Keratinocyte (primary cell): ENCODE results near the gene NATD1. TPM values are rescaled to one million over a fixed set of nuclear protein-coding genes. Genes with fewer than 3 reads are reported as not detected.

Experiments
- DNase-seq: peaks from one replicate; pipeline ENCODE4 v3.0.0-alpha.2; 2011; ENCODE audit warnings: low read depth, missing footprints, low spot score
- FAIRE-seq: peaks from 2 replicates; lab custom pipeline; 2011; peaks lifted over from hg19 to GRCh38; lab: Jason Lieb, UNC
- H2AFZ ChIP-seq: 2 replicates; pipeline ENCODE4 v1.6.0; 2012; ENCODE audit warnings: low read length, control low read depth, inconsistent platforms; ENCODE audit not compliant: control insufficient read depth
- H3K27ac ChIP-seq: 2 replicates; pipeline ENCODE4 v1.5.1; 2011; ENCODE audit warnings: low read length; ENCODE audit not compliant: control insufficient read depth, insufficient read depth
- H3K27me3 ChIP-seq: 3 replicates; pipeline ENCODE4 v1.6.0; 2011; ENCODE audit warnings: low read length; ENCODE audit not compliant: control insufficient read depth, insufficient read depth; ENCODE audit errors: extremely low read depth
- H3K36me3 ChIP-seq, 2 experiments: 2 replicates in 1 of 2; 3 replicates in 1 of 2; pipeline ENCODE4 v1.5.1; 2011; ENCODE audit warnings: low read length in 2 of 2, mild to moderate bottlenecking in 1 of 2; ENCODE audit not compliant: control insufficient read depth in 2 of 2, insufficient read depth in 2 of 2; ENCODE audit errors: extremely low read depth in 1 of 2
- H3K4me1 ChIP-seq: 3 replicates; pipeline ENCODE4 v1.5.1; 2011; ENCODE audit warnings: low read length; ENCODE audit not compliant: control insufficient read depth, insufficient read depth; ENCODE audit errors: extremely low read depth
- H3K4me2 ChIP-seq: 3 replicates; pipeline ENCODE4 v1.6.0; 2011; ENCODE audit warnings: low read depth, low read length; ENCODE audit not compliant: control insufficient read depth, insufficient read depth; ENCODE audit errors: extremely low read depth
- H3K4me3 ChIP-seq, 3 experiments: fragments of 200-600 bp in 1 of 3; sonication (generic) in 1 of 3; 2 replicates in 2 of 3; 3 replicates in 1 of 3; pipeline ENCODE4 v1.5.1; 2011 to 2016; ENCODE audit warnings: low read length in 3 of 3, mild to moderate bottlenecking in 3 of 3, control low read depth in 2 of 3, inconsistent platforms in 1 of 3, low read depth in 1 of 3, mixed read lengths in 1 of 3, mixed run types in 1 of 3, moderate library complexity in 1 of 3; ENCODE audit not compliant: control insufficient read depth in 2 of 3, insufficient read depth in 2 of 3; ENCODE audit errors: extremely low read depth in 1 of 3
- H3K79me2 ChIP-seq: 2 replicates; pipeline ENCODE4 v1.6.0; 2012; ENCODE audit warnings: low read length; ENCODE audit not compliant: control insufficient read depth, insufficient read depth
- H3K9ac ChIP-seq: 3 replicates; pipeline ENCODE4 v1.6.0; 2011; ENCODE audit warnings: low read length; ENCODE audit not compliant: control insufficient read depth, insufficient read depth; ENCODE audit errors: extremely low read depth
- H3K9me1 ChIP-seq: 3 replicates; pipeline ENCODE4 v1.6.0; 2011; ENCODE audit warnings: low read length; ENCODE audit not compliant: control insufficient read depth, insufficient read depth; ENCODE audit errors: extremely low read depth
- H3K9me3 ChIP-seq: 2 replicates; pipeline ENCODE4 v1.5.1; 2012; ENCODE audit warnings: low read depth, low read length; ENCODE audit not compliant: control insufficient read depth
- H4K20me1 ChIP-seq: 3 replicates; pipeline ENCODE4 v1.6.0; 2011; ENCODE audit warnings: low read length; ENCODE audit not compliant: control insufficient read depth, insufficient read depth; ENCODE audit errors: extremely low read depth
- dilution Hi-C: fragments of 300-500 bp; cut with MboI; formaldehyde crosslinking; loops from one replicate; pipeline ENCODE4 v1.7.0; 2020; ENCODE audit warnings: low sequenced_read_pairs; ENCODE audit not compliant: extremely low pct_ligation_motif_present
- polyA plus RNA-seq, 5 experiments: library from polyadenylated mRNA; depleted of rRNA in 3 of 5; stranded (reverse) in 3 of 5; stranded (forward) in 1 of 5; unstranded in 1 of 5; fragments of >200 nt; gene quantifications; 1 replicate in 1 of 5; 2 replicates in 3 of 5; 3 replicates in 1 of 5; pipeline versions ENCODE4 v1.2.1 to v1.2.3, GENCODE V29; 2011 to 2012; ENCODE audit warnings: missing spikeins in 2 of 5, low read depth in 1 of 5, low replicate concordance in 1 of 5
- small RNA-seq, 3 experiments: library from RNA; depleted of rRNA; stranded (forward); fragments of <200 nt; gene quantifications; one replicate each; pipeline ENCODE3, GENCODE V24; 2012; ENCODE audit warnings: low read depth in 3 of 3, low replicate concordance in 1 of 3; ENCODE audit not compliant: insufficient read length in 3 of 3
- TF ChIP-seq, protein P1 (sequence below), 3 experiments: IDR thresholded peaks in 1 of 3; conservative IDR thresholded peaks in 1 of 3; optimal IDR thresholded peaks in 1 of 3; 2 replicates in 2 of 3; 3 replicates in 1 of 3; pipeline versions ENCODE3 to v1.5.1; 2011; ENCODE audit warnings: low read length in 3 of 3, mild to moderate bottlenecking in 3 of 3, moderate library complexity in 2 of 3, control low read depth in 1 of 3, inconsistent platforms in 1 of 3; ENCODE audit not compliant: insufficient read depth in 2 of 3; ENCODE audit errors: extremely low read depth in 1 of 3

Gene NATD1
- polyA plus RNA-seq, 1 donor (not counting 4 experiments of a cell fraction or from before 2014, with no cell fraction given): 1.5 TPM

DNA sequence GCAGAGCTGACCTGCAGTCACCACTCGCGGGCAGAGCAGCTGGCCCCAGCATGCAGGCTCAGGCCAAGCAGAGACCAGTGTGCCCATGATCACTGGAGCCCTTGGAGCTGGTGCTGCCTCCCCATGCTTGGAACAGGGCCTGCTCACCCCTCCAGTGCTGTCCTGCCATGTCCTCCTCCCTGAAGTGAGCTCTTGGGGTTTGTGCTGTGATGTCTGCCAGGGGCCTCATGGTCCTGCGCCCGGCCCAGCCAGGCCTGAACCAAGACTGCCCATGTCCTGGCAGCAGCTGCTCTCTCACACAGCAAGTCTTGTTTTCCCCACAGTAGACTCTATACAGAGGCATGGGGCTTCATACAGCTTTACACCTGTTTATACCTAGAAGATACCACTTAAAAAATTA lies 63.8 kb downstream of the NATD1 start:
- FAIRE-seq (no peak), DNase-seq (no peak)
- TF ChIP-seq, protein P1, sequence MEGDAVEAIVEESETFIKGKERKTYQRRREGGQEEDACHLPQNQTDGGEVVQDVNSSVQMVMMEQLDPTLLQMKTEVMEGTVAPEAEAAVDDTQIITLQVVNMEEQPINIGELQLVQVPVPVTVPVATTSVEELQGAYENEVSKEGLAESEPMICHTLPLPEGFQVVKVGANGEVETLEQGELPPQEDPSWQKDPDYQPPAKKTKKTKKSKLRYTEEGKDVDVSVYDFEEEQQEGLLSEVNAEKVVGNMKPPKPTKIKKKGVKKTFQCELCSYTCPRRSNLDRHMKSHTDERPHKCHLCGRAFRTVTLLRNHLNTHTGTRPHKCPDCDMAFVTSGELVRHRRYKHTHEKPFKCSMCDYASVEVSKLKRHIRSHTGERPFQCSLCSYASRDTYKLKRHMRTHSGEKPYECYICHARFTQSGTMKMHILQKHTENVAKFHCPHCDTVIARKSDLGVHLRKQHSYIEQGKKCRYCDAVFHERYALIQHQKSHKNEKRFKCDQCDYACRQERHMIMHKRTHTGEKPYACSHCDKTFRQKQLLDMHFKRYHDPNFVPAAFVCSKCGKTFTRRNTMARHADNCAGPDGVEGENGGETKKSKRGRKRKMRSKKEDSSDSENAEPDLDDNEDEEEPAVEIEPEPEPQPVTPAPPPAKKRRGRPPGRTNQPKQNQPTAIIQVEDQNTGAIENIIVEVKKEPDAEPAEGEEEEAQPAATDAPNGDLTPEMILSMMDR (optimal IDR thresholded peaks at IDR 0.05 in 1 of 3, IDR thresholded peaks at IDR 0.05 in 1 of 3, conservative IDR thresholded peaks at IDR 0.05 in 1 of 3; ENCODE audit: extremely low read depth in 1 of 3, insufficient read depth in 2 of 3, low read length in 3 of 3): no peak
- dilution Hi-C loops: no loop called here
- Histone ChIP-seq H3K79me2 (no peaks in the 10 kb centered on the region), H3K36me3 (peaks cover 12 to 18% of the 10 kb centered on the region in 2 experiments), H3K27ac (no peak overlapping the region), H3K4me3 (no peak overlapping the region), H3K27me3 (no peaks in the 10 kb centered on the region), H4K20me1 (no peaks in the 10 kb centered on the region), H3K9me1 (peaks cover 3% of the 10 kb centered on the region), H2AFZ (no peak overlapping the region), H3K9ac (no peak overlapping the region), H3K9me3 (no peaks in the 10 kb centered on the region), H3K4me2 (no peak overlapping the region), H3K4me1 (no peaks in the 10 kb centered on the region)

Small RNAs within 50 kb of the gene (small RNA-seq; reads per million reads assigned to genes)
- gene RN7SL426P: 0 reads per million in 3 experiments

Other genes with a start within 250 kb of the NATD1 start
- 76.4 to 201 TPM (median 111 TPM) in 3 replicates for gene USP22, start 210.4 kb downstream of the NATD1 start, polyA plus RNA-seq
- gene DHRS7B, start 126.4 kb downstream of the NATD1 start, polyA plus RNA-seq: 33.8 to 49.8 TPM (median 34.0 TPM) in 3 replicates
- 38.5 to 58.1 TPM (median 40.1 TPM) in 3 replicates for gene TMEM11, start 39.2 kb downstream of the NATD1 start, polyA plus RNA-seq
- 19.0 to 70.2 TPM (median 22.4 TPM) in 3 replicates for gene MAP2K3, start 31.3 kb upstream of the NATD1 start, polyA plus RNA-seq
- 0.04 to 0.15 TPM (median 0.07 TPM) in 3 replicates for gene KCNJ12, start 122.9 kb upstream of the NATD1 start, polyA plus RNA-seq